Prostate gland (tissue), 2 donors: ENCODE measurements around the gene RNF152. TPM values are rescaled to one million over a fixed set of nuclear protein-coding genes. Genes with fewer than 3 reads are reported as not detected.

ENCODE experiments used
- DNase-seq: peaks from one replicate; pipeline ENCODE4 v3.0.0-alpha.2; 2019; ENCODE audit warnings: low spot score
- H3K27ac ChIP-seq, 2 donors: fragments of 200-600 bp; sonication (generic); 2 replicates each; pipeline ENCODE4 v1.5.1; 2017 to 2019
- H3K27me3 ChIP-seq: fragments of 200-600 bp; sonication (generic); replicated peaks from 2 replicates; pipeline ENCODE4 v1.5.1; 2019; ENCODE audit not compliant: insufficient read depth
- H3K36me3 ChIP-seq, 2 donors: fragments of 200-600 bp; sonication (generic); 1 replicate in 1 of 2; 2 replicates in 1 of 2; pipeline versions ENCODE4 v1.5.1 to v1.8.1; 2017 to 2019
- H3K4me1 ChIP-seq: fragments of 200-600 bp; sonication (generic); replicated peaks from 2 replicates; pipeline ENCODE4 v1.5.1; 2019
- H3K4me3 ChIP-seq, 2 donors: fragments of 200-600 bp; sonication (generic); 2 replicates each; pipeline ENCODE4 v1.5.1; 2017 to 2019
- H3K9me3 ChIP-seq: fragments of 200-600 bp; sonication (generic); 2 replicates; pipeline ENCODE4 v1.5.1; 2017
- CTCF ChIP-seq, 4 experiments: fragments of 200-600 bp in 2 of 4; fragments of 450-650 bp in 2 of 4; sonication (generic) in 2 of 4; IDR thresholded peaks; 1 replicate in 3 of 4; 2 replicates in 1 of 4; pipeline ENCODE4 v1.5.1; 2016 to 2019; ENCODE audit warnings: antibody characterized with exemption in 4 of 4, mild to moderate bottlenecking in 2 of 4, moderate library complexity in 2 of 4
- POLR2A ChIP-seq: fragments of 450-650 bp; IDR thresholded peaks from one replicate; pipeline ENCODE4 v1.6.1; 2016; ENCODE audit warnings: antibody characterized with exemption, mild to moderate bottlenecking
- POLR2AphosphoS5 ChIP-seq: sonication (generic); formaldehyde crosslinking; IDR thresholded peaks from one replicate; pipeline ENCODE4 v1.6.1; 2017; ENCODE audit warnings: antibody characterized with exemption
- WGBS: methylation state at CpG from one replicate; pipeline ENCODE4 v1.1.5; 2018; 5-methylcytosine and 5-hydroxymethylcytosine counted together
- intact Hi-C: fragments of 100-400 bp; cut with DNase I; formaldehyde crosslinking; loops from one replicate; pipeline ENCODE4 v1.14.2; 2022
- total RNA-seq, 2 donors: library from RNA; depleted of rRNA; stranded (reverse); fragments of >200 nt; gene quantifications; one replicate each; pipeline ENCODE4 v1.1.0, GENCODE V29; 2016

Gene RNF152
- total RNA-seq, 2 donors from 2014 or later, result 15.5 to 38.9 TPM

- Histone ChIP-seq H3K27ac (no peak overlapping the region), H3K9me3 (no peaks in the 10 kb centered on the region), H3K27me3 (no peaks in the 10 kb centered on the region), H3K4me1 (no peaks in the 10 kb centered on the region), H3K4me3 (no peak overlapping the region), H3K36me3 (no peaks in the 10 kb centered on the region)
- intact Hi-C loops, result loop anchor here (5.0 to 10.0 kb wide), 2 partner anchors 242 to 306 kb away; no protein-coding TSS in a partner anchor
- DNase-seq, result no peak
- TF ChIP-seq CTCF (IDR thresholded peaks at IDR 0.05) (no peak), POLR2AphosphoS5 (no peak), POLR2A (no peak)
- 87% methylated on average over 3 of the region's 3 CpGs for WGBS
Observed at GRCh38 chr18:61890344-61890743, 2.5 kb downstream of the RNF152 start.

GRCh38 chr18:61889541-61889940, 3.3 kb downstream of the RNF152 start:
- Histone ChIP-seq H3K4me1 (no peaks in the 10 kb centered on the region), H3K9me3 (no peaks in the 10 kb centered on the region), H3K27me3 (no peaks in the 10 kb centered on the region), H3K27ac (no peak overlapping the region), H3K4me3 (no peak overlapping the region), H3K36me3 (no peaks in the 10 kb centered on the region)
- 68% methylated on average over 1 of the region's 1 CpG for WGBS
- intact Hi-C loops, result no loop called here
- DNase-seq, result no peak
- no peak for TF ChIP-seq POLR2A
- no peak for TF ChIP-seq CTCF (IDR thresholded peaks at IDR 0.05)

GRCh38 chr18:61888622-61889021, 4.2 kb downstream of the RNF152 start:
- Histone ChIP-seq H3K4me1 (no peaks in the 10 kb centered on the region), H3K27ac (no peak overlapping the region), H3K4me3 (no peak overlapping the region), H3K9me3 (no peaks in the 10 kb centered on the region), H3K27me3 (no peaks in the 10 kb centered on the region), H3K36me3 (no peaks in the 10 kb centered on the region)
- DNase-seq, result no peak
- WGBS, result 79% methylated on average over 5 of the region's 5 CpGs
- intact Hi-C loops, result no loop called here
- TF ChIP-seq POLR2A (no peak), CTCF (IDR thresholded peaks at IDR 0.05) (no peak), POLR2AphosphoS5 (no peak)

GRCh38 chr18:61887838-61888237, 5.0 kb downstream of the RNF152 start:
- no peak overlapping the region for H3K4me3 ChIP-seq
- H3K27me3 ChIP-seq, result no peaks in the 10 kb centered on the region
- no peaks in the 10 kb centered on the region for H3K9me3 ChIP-seq
- no peak for DNase-seq
- no peak for TF ChIP-seq POLR2A
- TF ChIP-seq CTCF (IDR thresholded peaks at IDR 0.05), result no peak
- TF ChIP-seq POLR2AphosphoS5, result peak; percentile 46
- no peaks in the 10 kb centered on the region for H3K36me3 ChIP-seq
- WGBS, result 72% methylated on average over 6 of the region's 6 CpGs
- intact Hi-C loops, result no loop called here
- H3K4me1 ChIP-seq, result peaks cover 1% of the 10 kb centered on the region
- H3K27ac ChIP-seq, result no peak overlapping the region

- H3K9me3 ChIP-seq, result no peaks in the 10 kb centered on the region
- no peak for TF ChIP-seq POLR2A
- TF ChIP-seq CTCF (IDR thresholded peaks at IDR 0.05), result no peak
- no peak for TF ChIP-seq POLR2AphosphoS5
- H3K4me3 ChIP-seq, result no peak overlapping the region
- peaks cover 10% of the 10 kb centered on the region for H3K4me1 ChIP-seq
- no peaks in the 10 kb centered on the region for H3K36me3 ChIP-seq
- 87% methylated on average over 2 of the region's 2 CpGs for WGBS
- no peak overlapping the region for H3K27ac ChIP-seq
- intact Hi-C loops, result no loop called here
- no peak for DNase-seq
- no peaks in the 10 kb centered on the region for H3K27me3 ChIP-seq
Observed at GRCh38 chr18:61883547-61883946, 9.3 kb downstream of the RNF152 start.
